GM23248 (cell line): ENCODE measurements around the gene SSX2IP.

Experiments
- EZH2 ChIP-seq: fragments of 200-600 bp; sonication (generic); IDR thresholded peaks from 2 replicates; pipeline ENCODE4 v1.6.1; 2018; ENCODE audit warnings: antibody characterized with exemption, mild to moderate bottlenecking; ENCODE audit not compliant: insufficient read depth, poor library complexity, severe bottlenecking
- EZH2phosphoT487 ChIP-seq: fragments of 200-600 bp; sonication (generic); IDR thresholded peaks from 2 replicates; pipeline ENCODE4 v1.6.1; 2018; ENCODE audit warnings: antibody characterized with exemption, moderate library complexity, mild to moderate bottlenecking, low read depth; ENCODE audit not compliant: insufficient read depth

DNA sequence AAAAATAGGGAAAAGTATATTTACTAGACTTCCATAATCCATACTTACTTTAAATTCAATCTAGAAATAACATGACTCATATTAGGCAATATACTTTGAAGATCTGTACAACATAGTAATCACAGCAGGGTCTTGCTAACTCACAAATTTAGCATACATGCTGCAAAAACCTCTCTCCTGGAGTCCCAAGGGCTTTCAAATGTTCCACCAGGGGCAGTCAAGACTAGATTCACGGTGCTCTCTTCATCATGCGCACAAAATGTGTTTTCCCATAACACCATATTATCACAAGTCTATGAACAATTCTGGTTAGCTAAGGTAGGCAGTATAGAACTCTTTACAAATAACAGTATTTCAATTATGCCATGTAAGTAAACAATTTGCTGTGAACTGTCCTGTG is 45.8 kb downstream of the SSX2IP start:
- no peak for TF ChIP-seq EZH2
- no peak for TF ChIP-seq EZH2phosphoT487
